ENCODE measurements around the gene RAB11FIP3.
"Not testable (repeated sequence)": the region's sequence is repeated elsewhere in the genome, so short reads cannot be mapped to it uniquely, and the experiment has no call there.

Gene RAB11FIP3

GRCh38 chr16:410516-411178 lies 14.8 kb upstream of the RAB11FIP3 start:
- H3K27me3 ChIP-seq (ENCODE audit: insufficient read depth, low read length): no peaks in the 10 kb centered on the region
- no peak overlapping the region for H3K9ac ChIP-seq (ENCODE audit: low read depth, low read length)
- no peak overlapping the region for H3K27ac ChIP-seq (ENCODE audit: low read length)
- H3K9me3 ChIP-seq (ENCODE audit: insufficient read depth, low read depth, low read length): no peaks in the 10 kb centered on the region
- no peak overlapping the region for H3K4me3 ChIP-seq (ENCODE audit: low read length)
- no peaks in the 10 kb centered on the region for H3K4me1 ChIP-seq (ENCODE audit: insufficient read depth, low read length)
- H3K36me3 ChIP-seq (ENCODE audit: insufficient read depth, low read depth, low read length): 0 out of 2 replicates have a peak, but pooled peaks cover 5% of the 10 kb centered on the region

GRCh38 chr16:411576-412265 lies 13.7 kb upstream of the RAB11FIP3 start:
- no peak overlapping the region for H3K27ac ChIP-seq (ENCODE audit: low read length)
- H3K27me3 ChIP-seq (ENCODE audit: insufficient read depth, low read length): no peaks in the 10 kb centered on the region
- 0 out of 2 replicates have a peak, but pooled peaks cover 5% of the 10 kb centered on the region for H3K36me3 ChIP-seq (ENCODE audit: insufficient read depth, low read depth, low read length)
- no peaks in the 10 kb centered on the region for H3K4me1 ChIP-seq (ENCODE audit: insufficient read depth, low read length)
- H3K9ac ChIP-seq (ENCODE audit: low read depth, low read length): no peak overlapping the region
- no peak overlapping the region for H3K4me3 ChIP-seq (ENCODE audit: low read length)
- H3K9me3 ChIP-seq (ENCODE audit: insufficient read depth, low read depth, low read length): no peaks in the 10 kb centered on the region

DNA sequence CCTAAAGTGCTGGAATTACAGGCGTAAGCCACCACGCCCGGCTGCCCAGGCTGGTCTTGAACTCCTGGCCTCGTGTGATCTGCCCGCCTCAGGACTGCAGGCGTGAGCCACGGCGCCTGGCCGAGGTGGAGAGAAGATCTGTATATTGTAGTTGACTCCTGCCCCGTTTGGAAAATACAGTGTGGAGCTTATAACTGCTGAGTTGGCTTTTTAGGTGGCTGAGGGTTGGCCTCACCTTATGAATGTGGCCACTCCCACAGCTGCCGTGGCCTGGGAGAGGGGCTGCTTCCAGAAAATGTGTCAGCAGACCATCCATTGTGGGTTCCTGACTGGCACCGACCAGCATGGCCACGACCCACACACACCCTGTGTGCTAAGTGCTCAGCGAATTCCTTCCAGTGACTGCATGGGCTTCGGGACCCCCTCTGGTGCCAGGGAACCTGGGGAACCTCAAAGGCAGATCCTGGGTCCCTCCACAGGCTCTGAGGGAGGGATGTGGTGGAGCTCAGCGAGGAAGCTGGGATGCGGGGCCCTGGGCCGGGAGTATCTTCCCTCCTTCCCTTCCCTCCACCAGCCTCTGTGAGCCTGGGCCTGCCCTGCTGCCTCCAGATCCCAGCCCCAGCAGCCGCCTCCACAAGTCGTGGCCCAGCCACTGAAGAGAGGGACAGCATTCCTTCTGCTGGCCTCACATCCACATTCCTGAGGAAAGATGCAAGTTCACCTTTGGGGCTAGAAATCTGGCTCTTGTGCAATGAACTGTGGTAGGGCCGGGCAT lies 10.9 kb upstream of the RAB11FIP3 start:
- H3K4me1 ChIP-seq (ENCODE audit: insufficient read depth, low read length): no peaks in the 10 kb centered on the region
- no peaks in the 10 kb centered on the region for H3K9me3 ChIP-seq (ENCODE audit: insufficient read depth, low read depth, low read length)
- no peaks in the 10 kb centered on the region for H3K27me3 ChIP-seq (ENCODE audit: insufficient read depth, low read length)
- no peak overlapping the region for H3K9ac ChIP-seq (ENCODE audit: low read depth, low read length)
- 0 out of 2 replicates have a peak, but pooled peaks cover 5% of the 10 kb centered on the region for H3K36me3 ChIP-seq (ENCODE audit: insufficient read depth, low read depth, low read length)
- H3K4me3 ChIP-seq (ENCODE audit: low read length): no peak overlapping the region
- no peak overlapping the region for H3K27ac ChIP-seq (ENCODE audit: low read length)

DNA sequence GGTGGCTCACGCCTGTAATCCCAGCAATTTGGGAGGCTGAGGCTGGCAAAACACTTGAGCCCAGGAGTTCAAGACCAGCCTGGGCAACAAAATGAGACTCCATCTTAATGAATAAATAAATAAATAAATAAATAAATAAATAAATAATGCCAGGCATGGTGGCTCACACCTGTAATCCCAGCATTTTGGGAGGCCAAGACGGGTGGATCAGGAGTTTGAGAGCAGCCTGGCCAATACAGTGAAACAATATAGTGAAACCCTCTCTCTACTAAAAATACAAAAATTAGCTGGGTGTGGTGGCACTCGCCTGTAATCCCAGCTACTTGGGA lies 10.3 kb upstream of the RAB11FIP3 start:
- not testable (repeated sequence) for H3K4me3 ChIP-seq (ENCODE audit: low read length); H3K36me3 ChIP-seq (ENCODE audit: insufficient read depth, low read depth, low read length); H3K27me3 ChIP-seq (ENCODE audit: insufficient read depth, low read length); H3K4me1 ChIP-seq (ENCODE audit: insufficient read depth, low read length); H3K9ac ChIP-seq (ENCODE audit: low read depth, low read length); H3K27ac ChIP-seq (ENCODE audit: low read length); H3K9me3 ChIP-seq (ENCODE audit: insufficient read depth, low read depth, low read length)

DNA sequence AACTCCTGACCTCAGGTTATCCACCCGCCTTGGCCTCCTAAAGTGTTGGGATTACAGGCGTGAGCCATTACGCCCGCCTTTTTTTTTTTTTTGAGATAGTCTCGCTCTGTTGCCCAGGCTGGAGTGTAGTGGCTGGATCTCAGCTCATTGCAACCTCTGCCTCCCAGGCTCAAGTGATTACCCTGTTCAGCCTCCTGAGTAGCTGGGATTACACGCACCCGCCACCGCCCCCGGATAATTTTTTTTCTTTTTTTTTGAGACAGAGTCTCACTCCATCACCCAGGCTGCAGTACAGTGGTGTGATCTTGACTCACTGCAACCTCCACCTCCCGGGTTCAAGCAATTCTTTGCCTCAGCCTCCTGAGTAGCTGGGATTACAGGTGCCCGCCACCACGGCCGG lies 3.3 kb upstream of the RAB11FIP3 start:
- H3K27ac ChIP-seq (ENCODE audit: low read length); H3K4me3 ChIP-seq (ENCODE audit: low read length); H3K9ac ChIP-seq (ENCODE audit: low read depth, low read length); H3K9me3 ChIP-seq (ENCODE audit: insufficient read depth, low read depth, low read length); H3K36me3 ChIP-seq (ENCODE audit: insufficient read depth, low read depth, low read length); H3K4me1 ChIP-seq (ENCODE audit: insufficient read depth, low read length): not testable (repeated sequence)
- peaks cover 38% of the 10 kb centered on the region for H3K27me3 ChIP-seq (ENCODE audit: insufficient read depth, low read length)

DNA sequence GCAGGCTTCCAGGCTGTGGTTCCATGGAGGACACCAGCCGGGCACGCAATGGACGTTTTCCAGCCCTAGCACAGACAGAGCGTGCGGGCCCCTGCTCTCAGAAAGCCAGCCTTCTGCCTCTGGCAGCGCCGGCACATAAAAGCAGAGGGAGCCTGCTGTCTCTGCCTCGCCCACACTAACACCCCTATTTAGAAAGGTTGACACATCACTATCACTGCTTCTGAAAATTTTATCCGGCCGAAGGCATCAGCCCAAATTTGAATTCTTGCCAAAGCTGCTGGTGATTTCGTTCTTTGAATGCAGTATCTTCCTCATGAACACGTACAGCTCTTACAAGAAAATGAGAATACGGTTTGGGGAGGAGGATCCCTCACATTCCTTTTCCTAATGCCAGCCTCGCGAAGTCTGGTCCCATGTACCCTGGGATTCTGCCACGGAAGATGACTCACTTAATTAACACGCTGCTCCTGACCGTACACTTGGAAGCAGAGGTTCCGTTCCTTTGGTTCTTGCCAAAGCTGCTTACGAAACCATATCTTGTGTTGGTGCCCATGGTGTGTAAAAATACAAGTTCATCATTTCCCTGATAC lies 1.3 kb upstream of the RAB11FIP3 start:
- Histone ChIP-seq H3K27me3 (ENCODE audit: insufficient read depth, low read length) (peaks cover 42% of the 10 kb centered on the region), H3K9ac (ENCODE audit: low read depth, low read length) (no peak overlapping the region), H3K9me3 (ENCODE audit: insufficient read depth, low read depth, low read length) (no peaks in the 10 kb centered on the region), H3K4me3 (ENCODE audit: low read length) (no peak overlapping the region), H3K27ac (ENCODE audit: low read length) (no peak overlapping the region), H3K36me3 (ENCODE audit: insufficient read depth, low read depth, low read length) (peaks cover 6% of the 10 kb centered on the region; the same call in 1 of the 2 replicates), H3K4me1 (ENCODE audit: insufficient read depth, low read length) (no peaks in the 10 kb centered on the region; the same call in 1 of the 2 replicates)

- H3K9ac ChIP-seq (ENCODE audit: low read depth, low read length): peak overlapping the region; percentile 37; the same call in 1 of the 2 replicates
- H3K4me1 ChIP-seq (ENCODE audit: insufficient read depth, low read length): no peaks in the 10 kb centered on the region; the same call in 1 of the 2 replicates
- H3K27ac ChIP-seq (ENCODE audit: low read length): no peak overlapping the region
Measured at GRCh38 chr16:424623-425081, 797 bp upstream of the RAB11FIP3 start.

GRCh38 chr16:425740-426114 lies 278 bp downstream of the RAB11FIP3 start:
- Histone ChIP-seq H3K36me3 (ENCODE audit: insufficient read depth, low read depth, low read length) (peaks cover 6% of the 10 kb centered on the region; the same call in 1 of the 2 replicates), H3K27me3 (ENCODE audit: insufficient read depth, low read length) (peaks cover 42% of the 10 kb centered on the region), H3K27ac (ENCODE audit: low read length) (no peak overlapping the region), H3K4me3 (ENCODE audit: low read length) (peak overlapping the region; percentile 75; the same call in 1 of the 2 replicates), H3K9me3 (ENCODE audit: insufficient read depth, low read depth, low read length) (no peaks in the 10 kb centered on the region), H3K4me1 (ENCODE audit: insufficient read depth, low read length) (no peaks in the 10 kb centered on the region; the same call in 1 of the 2 replicates), H3K9ac (ENCODE audit: low read depth, low read length) (no peak overlapping the region)

More at GRCh38 chr16:424623-425081, 797 bp upstream of the RAB11FIP3 start:
- Histone ChIP-seq H3K27me3 (ENCODE audit: insufficient read depth, low read length) (peaks cover 42% of the 10 kb centered on the region), H3K36me3 (ENCODE audit: insufficient read depth, low read depth, low read length) (peaks cover 6% of the 10 kb centered on the region; the same call in 1 of the 2 replicates), H3K4me3 (ENCODE audit: low read length) (peak overlapping the region; percentile 75), H3K9me3 (ENCODE audit: insufficient read depth, low read depth, low read length) (no peaks in the 10 kb centered on the region)

- H3K27ac ChIP-seq (ENCODE audit: low read length): no peak overlapping the region
- H3K4me1 ChIP-seq (ENCODE audit: insufficient read depth, low read length): no peaks in the 10 kb centered on the region; the same call in 1 of the 2 replicates
- H3K27me3 ChIP-seq (ENCODE audit: insufficient read depth, low read length): peaks cover 42% of the 10 kb centered on the region
- no peaks in the 10 kb centered on the region for H3K9me3 ChIP-seq (ENCODE audit: insufficient read depth, low read depth, low read length)
- peak overlapping the region; percentile 74 for H3K4me3 ChIP-seq (ENCODE audit: low read length)
- peaks cover 6% of the 10 kb centered on the region; the same call in 1 of the 2 replicates for H3K36me3 ChIP-seq (ENCODE audit: insufficient read depth, low read depth, low read length)
- peak overlapping the region; percentile 65; the same call in 1 of the 2 replicates for H3K9ac ChIP-seq (ENCODE audit: low read depth, low read length)
Measured at GRCh38 chr16:426115-426905, 861 bp downstream of the RAB11FIP3 start.

GRCh38 chr16:426906-427249 lies 1.4 kb downstream of the RAB11FIP3 start:
- Histone ChIP-seq H3K36me3 (ENCODE audit: insufficient read depth, low read depth, low read length) (peaks cover 6% of the 10 kb centered on the region; the same call in 1 of the 2 replicates), H3K27me3 (ENCODE audit: insufficient read depth, low read length) (peaks cover 42% of the 10 kb centered on the region), H3K9ac (ENCODE audit: low read depth, low read length) (peak overlapping the region; percentile 65; the same call in 1 of the 2 replicates), H3K4me3 (ENCODE audit: low read length) (peak overlapping the region; percentile 74), H3K27ac (ENCODE audit: low read length) (no peak overlapping the region), H3K4me1 (ENCODE audit: insufficient read depth, low read length) (no peaks in the 10 kb centered on the region; the same call in 1 of the 2 replicates), H3K9me3 (ENCODE audit: insufficient read depth, low read depth, low read length) (no peaks in the 10 kb centered on the region)
